GM23248 (cell line): Measurements from ENCODE around the gene ACYP1.

Experiments
- EZH2 ChIP-seq: fragments of 200-600 bp; sonication (generic); IDR thresholded peaks from 2 replicates; pipeline ENCODE4 v1.6.1; 2018; ENCODE audit warnings: antibody characterized with exemption, mild to moderate bottlenecking; ENCODE audit not compliant: insufficient read depth, poor library complexity, severe bottlenecking
- EZH2phosphoT487 ChIP-seq: fragments of 200-600 bp; sonication (generic); IDR thresholded peaks from 2 replicates; pipeline ENCODE4 v1.6.1; 2018; ENCODE audit warnings: antibody characterized with exemption, moderate library complexity, mild to moderate bottlenecking, low read depth; ENCODE audit not compliant: insufficient read depth

DNA sequence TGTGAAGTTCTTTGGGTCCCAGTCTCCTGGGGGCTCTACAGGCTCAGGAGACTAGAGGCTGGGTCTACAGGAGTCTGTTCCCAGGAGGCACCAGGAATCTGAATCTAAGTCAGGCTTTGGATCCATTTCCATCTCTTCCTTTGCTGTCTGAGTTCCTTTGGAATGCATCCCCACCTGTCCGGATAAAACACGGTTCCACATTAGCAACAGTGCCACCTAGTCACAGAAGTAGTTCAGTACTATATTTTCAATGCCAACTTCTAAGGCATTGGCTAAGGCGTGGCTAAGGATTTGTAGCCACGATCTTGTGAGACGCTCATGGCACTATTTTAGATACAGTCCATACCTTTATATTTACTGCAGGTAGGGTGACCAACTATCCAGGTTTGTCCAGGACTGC lies 20.7 kb upstream of the ACYP1 start:
- no peak for TF ChIP-seq EZH2
- no peak for TF ChIP-seq EZH2phosphoT487
